ENCODE measurements around the gene KLHDC8B. TPM values are rescaled to one million over a fixed set of nuclear protein-coding genes. Genes with fewer than 3 reads are reported as not detected.

Gene KLHDC8B
- total and polyA plus RNA-seq, 2 of the 4 experiments (the other 2 are of a cell fraction): 16.3 to 16.5 TPM

DNA sequence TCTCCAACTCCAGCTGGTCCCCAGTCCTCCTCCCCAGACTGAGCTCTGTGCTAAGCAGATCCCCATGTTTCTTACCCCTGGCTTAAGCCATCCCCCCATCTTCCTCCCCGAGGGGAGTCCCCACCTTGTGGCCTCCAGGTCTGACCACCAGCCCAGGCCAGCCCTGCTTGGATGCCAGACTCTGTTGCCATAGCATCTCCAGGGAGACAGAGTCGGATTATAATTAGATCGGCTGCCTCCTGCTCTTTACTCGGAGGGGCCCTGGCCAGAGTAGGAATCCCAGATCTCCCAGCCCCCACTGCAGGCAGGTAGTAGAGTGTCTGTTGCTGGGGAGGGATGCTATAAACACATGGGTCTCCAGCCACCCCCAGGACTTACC, 2.4 kb downstream of the KLHDC8B start:
- H2BK20ac ChIP-seq (ENCODE audit: low read depth, low read length): no peak overlapping the region
- H3K18ac ChIP-seq (ENCODE audit: low read depth, low read length): no peak overlapping the region
- TF ChIP-seq FOS (IDR thresholded peaks at IDR 0.05; ENCODE audit: low read depth, low read length): no peak
- TF ChIP-seq RCOR1 (IDR thresholded peaks at IDR 0.05; ENCODE audit: insufficient replicate concordance, low read length): no peak
- no peak for TF ChIP-seq MAFK (IDR thresholded peaks at IDR 0.05; ENCODE audit: low read depth, low read length)
- no peak for TF ChIP-seq MAZ (IDR thresholded peaks at IDR 0.05; ENCODE audit: borderline replicate concordance, low read depth, low read length)
- no peak for TF ChIP-seq RFX5 (IDR thresholded peaks at IDR 0.05; ENCODE audit: low read depth, low read length)
- no peak for TF ChIP-seq CHD1 (IDR thresholded peaks at IDR 0.05; ENCODE audit: low read depth, low read length)
- TF ChIP-seq NFE2L2 (IDR thresholded peaks at IDR 0.05; ENCODE audit: low read depth, low read length): no peak
- TF ChIP-seq CEBPB (IDR thresholded peaks at IDR 0.05; ENCODE audit: low read depth, low read length): no peak
- TF ChIP-seq RAD21 (IDR thresholded peaks at IDR 0.05; ENCODE audit: low read length): no peak
- TF ChIP-seq, protein P1, sequence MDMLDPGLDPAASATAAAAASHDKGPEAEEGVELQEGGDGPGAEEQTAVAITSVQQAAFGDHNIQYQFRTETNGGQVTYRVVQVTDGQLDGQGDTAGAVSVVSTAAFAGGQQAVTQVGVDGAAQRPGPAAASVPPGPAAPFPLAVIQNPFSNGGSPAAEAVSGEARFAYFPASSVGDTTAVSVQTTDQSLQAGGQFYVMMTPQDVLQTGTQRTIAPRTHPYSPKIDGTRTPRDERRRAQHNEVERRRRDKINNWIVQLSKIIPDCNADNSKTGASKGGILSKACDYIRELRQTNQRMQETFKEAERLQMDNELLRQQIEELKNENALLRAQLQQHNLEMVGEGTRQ (IDR thresholded peaks at IDR 0.05; ENCODE audit: low read depth, low read length): no peak
- no peak for TF ChIP-seq SMC3 (IDR thresholded peaks at IDR 0.05; ENCODE audit: low read depth, low read length)
- TF ChIP-seq MXI1 (IDR thresholded peaks at IDR 0.05; ENCODE audit: borderline replicate concordance, low read depth, low read length): no peak
- H3K4me1 ChIP-seq (ENCODE audit: control insufficient read depth, insufficient read depth, low read length): peaks cover 23% of the 10 kb centered on the region
- H3K23ac ChIP-seq (ENCODE audit: low read depth, low read length): no peak overlapping the region
- no peak for DNase-seq
- POLR2A ChIA-PET (ENCODE audit: unreplicated experiment): no interaction called here
- H3K9me3 ChIP-seq (ENCODE audit: control insufficient read depth, insufficient read depth, low read length): no peaks in the 10 kb centered on the region
- H3K79me1 ChIP-seq (ENCODE audit: low read depth in 1 of 2, low read length in 2 of 2): peaks cover 12 to 41% of the 10 kb centered on the region in 2 experiments; a peak in 3 of 4 replicates
- 0 out of 2 replicates have a peak overlapping the region, but pooled peaks have one; percentile 14 for H3K27ac ChIP-seq (ENCODE audit: insufficient read depth, low read length)
- no CpG with 5 or more reads among the region's 4 CpGs for WGBS, 2 experiments (ENCODE audit: extremely low coverage in 2 of 2, insufficient read length in 1 of 2)
- H2AK9ac ChIP-seq (replicated peaks; ENCODE audit: low read depth, low read length, poor library complexity): no peak overlapping the region
- H2AFZ ChIP-seq (replicated peaks; ENCODE audit: low read length, poor library complexity): no peak overlapping the region
- no peak overlapping the region for H4K5ac ChIP-seq (ENCODE audit: low read depth, low read length)
- BruUV-seq (replicated peaks): no TSS peak
- intact Hi-C loops (cut with micrococcal nuclease): loop anchor here (5.0 kb wide), 1 partner anchor 124 kb away; no protein-coding TSS in a partner anchor
- no peak overlapping the region for H3K4me3 ChIP-seq (ENCODE audit: insufficient read depth, low read depth, low read length)
- dilution Hi-C loops (cut with HindIII; ENCODE audit: low sequenced_read_pairs, unreplicated experiment): no loop called here
- H3K9ac ChIP-seq (ENCODE audit: low read depth, low read length): peak overlapping the region; percentile 13; the same call in 1 of the 2 replicates
- H3K36me3 ChIP-seq (ENCODE audit: control insufficient read depth, insufficient read depth, low read length): peaks cover 17% of the 10 kb centered on the region; the same call in 1 of the 2 replicates
- no peak overlapping the region for H2BK15ac ChIP-seq (ENCODE audit: low read depth, low read length)
- peak overlapping the region in 1 of 2 experiments; percentile 48; a peak in 1 of 4 replicates for H4K8ac ChIP-seq (ENCODE audit: low read depth in 2 of 2, low read length in 2 of 2)
- H3K4ac ChIP-seq (ENCODE audit: low read depth, low read length): no peak overlapping the region
- no peak for ATAC-seq (ENCODE audit: low read depth)
- no peak overlapping the region for H4K91ac ChIP-seq (ENCODE audit: insufficient read depth, low read depth, low read length)
- no peak overlapping the region for H2BK120ac ChIP-seq (ENCODE audit: low read depth, low read length)
- CTCF ChIA-PET: interaction anchor here (0.5 kb wide), 1 partner anchor 458 kb away, joined by 8 read pairs; no protein-coding TSS in a partner anchor
- H4K20me1 ChIP-seq (ENCODE audit: insufficient read depth, low read length): no peaks in the 10 kb centered on the region
- H3K56ac ChIP-seq (ENCODE audit: extremely low read depth, insufficient read depth, low read length): no peak overlapping the region
- H2BK5ac ChIP-seq (ENCODE audit: low read depth, low read length, poor library complexity, severe bottlenecking): no peak overlapping the region
- in situ Hi-C loops (cut with MboI; ENCODE audit: low sequenced_read_pairs): loop anchor here (25.0 kb wide), 1 partner anchor 264 kb away; the partner anchor contains the start of gene NICN1
- peaks cover 24% of the 10 kb centered on the region for H3K9me1 ChIP-seq (ENCODE audit: insufficient read depth, low read length)
- peak overlapping the region; percentile 36; the same call in 1 of the 2 replicates for H2AK5ac ChIP-seq (ENCODE audit: low read depth, low read length)
- H3K4me2 ChIP-seq (ENCODE audit: low read depth, low read length): no peak overlapping the region; the same call in 1 of the 2 replicates
- no peaks in the 10 kb centered on the region for H3K27me3 ChIP-seq (ENCODE audit: control insufficient read depth, insufficient read depth, low read length)
- H3K14ac ChIP-seq (replicated peaks; ENCODE audit: low read depth, low read length): no peak overlapping the region
